ENCODE measurements around the gene NELL1.

DNA sequence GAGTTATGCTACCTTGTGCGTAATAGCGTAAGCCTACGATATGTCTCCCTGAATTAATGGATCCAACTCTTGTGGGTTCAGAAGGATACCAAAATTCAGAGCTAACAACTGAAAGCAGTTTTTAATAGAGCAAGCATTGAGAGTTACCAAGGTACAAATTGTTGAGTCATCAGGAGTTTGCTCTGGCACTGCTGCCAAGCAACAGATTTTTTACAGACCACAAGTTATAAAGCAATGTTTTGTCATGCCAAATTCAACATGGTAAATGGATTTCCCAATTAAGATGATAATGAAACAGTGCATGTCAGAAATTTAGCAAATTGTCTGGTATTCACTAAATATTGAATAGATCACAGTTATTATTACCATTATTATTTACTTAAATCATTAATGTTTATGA is 295.6 kb downstream of the NELL1 start:
- TF ChIP-seq, protein P1, sequence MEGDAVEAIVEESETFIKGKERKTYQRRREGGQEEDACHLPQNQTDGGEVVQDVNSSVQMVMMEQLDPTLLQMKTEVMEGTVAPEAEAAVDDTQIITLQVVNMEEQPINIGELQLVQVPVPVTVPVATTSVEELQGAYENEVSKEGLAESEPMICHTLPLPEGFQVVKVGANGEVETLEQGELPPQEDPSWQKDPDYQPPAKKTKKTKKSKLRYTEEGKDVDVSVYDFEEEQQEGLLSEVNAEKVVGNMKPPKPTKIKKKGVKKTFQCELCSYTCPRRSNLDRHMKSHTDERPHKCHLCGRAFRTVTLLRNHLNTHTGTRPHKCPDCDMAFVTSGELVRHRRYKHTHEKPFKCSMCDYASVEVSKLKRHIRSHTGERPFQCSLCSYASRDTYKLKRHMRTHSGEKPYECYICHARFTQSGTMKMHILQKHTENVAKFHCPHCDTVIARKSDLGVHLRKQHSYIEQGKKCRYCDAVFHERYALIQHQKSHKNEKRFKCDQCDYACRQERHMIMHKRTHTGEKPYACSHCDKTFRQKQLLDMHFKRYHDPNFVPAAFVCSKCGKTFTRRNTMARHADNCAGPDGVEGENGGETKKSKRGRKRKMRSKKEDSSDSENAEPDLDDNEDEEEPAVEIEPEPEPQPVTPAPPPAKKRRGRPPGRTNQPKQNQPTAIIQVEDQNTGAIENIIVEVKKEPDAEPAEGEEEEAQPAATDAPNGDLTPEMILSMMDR (IDR thresholded peaks at IDR 0.05 in 8 of 11, conservative IDR thresholded peaks at IDR 0.05 in 3 of 11) = no peak
- TF ChIP-seq POLR2A (IDR thresholded peaks at IDR 0.05) = no peak

All from spleen (tissue), 7 donors.